Activated naive CD8-positive, alpha-beta T cell treated with anti-CD3 and anti-CD28 coated beads, Interleukin-2, amount 50 U/mL, for 24 hours (primary cell): ENCODE measurements around the gene PHEX.

Source experiments
- ATAC-seq: fragments of 150-1000 bp; cut with Tn5 transposase; one replicate; pipeline ENCODE4 v1.10.0; 2021
- DNase-seq: peaks from one replicate; pipeline ENCODE4 v3.0.0; 2021
- H3K27ac Mint-ChIP-seq: one replicate; pipeline ENCODE4 v1.8.0; 2021; ENCODE audit warnings: mild to moderate bottlenecking, mixed read lengths
- H3K27me3 Mint-ChIP-seq: one replicate; pipeline ENCODE4 v1.8.0; 2021; ENCODE audit warnings: mixed read lengths
- H3K36me3 Mint-ChIP-seq: one replicate; pipeline ENCODE4 v1.8.0; 2021; ENCODE audit warnings: low read depth, mixed read lengths
- H3K4me1 Mint-ChIP-seq: one replicate; pipeline ENCODE4 v1.8.0; 2021; ENCODE audit warnings: mixed read lengths
- H3K4me3 Mint-ChIP-seq: one replicate; pipeline ENCODE4 v1.8.0; 2021; ENCODE audit warnings: mild to moderate bottlenecking, moderate library complexity, mixed read lengths
- H3K9me3 Mint-ChIP-seq: one replicate; pipeline ENCODE4 v1.8.0; 2021; ENCODE audit warnings: mixed read lengths

Gene PHEX

GRCh38 chrX:22025751-22026150, 6.4 kb upstream of the PHEX start:
- no peak for ATAC-seq
- Mint-ChIP-seq H3K4me1 (peaks cover 40% of the 10 kb centered on the region), H3K9me3 (no peaks in the 10 kb centered on the region), H3K36me3 (no peaks in the 10 kb centered on the region), H3K27me3 (no peaks in the 10 kb centered on the region), H3K4me3 (no peak overlapping the region), H3K27ac (no peak overlapping the region)
- DNase-seq = no peak

DNA sequence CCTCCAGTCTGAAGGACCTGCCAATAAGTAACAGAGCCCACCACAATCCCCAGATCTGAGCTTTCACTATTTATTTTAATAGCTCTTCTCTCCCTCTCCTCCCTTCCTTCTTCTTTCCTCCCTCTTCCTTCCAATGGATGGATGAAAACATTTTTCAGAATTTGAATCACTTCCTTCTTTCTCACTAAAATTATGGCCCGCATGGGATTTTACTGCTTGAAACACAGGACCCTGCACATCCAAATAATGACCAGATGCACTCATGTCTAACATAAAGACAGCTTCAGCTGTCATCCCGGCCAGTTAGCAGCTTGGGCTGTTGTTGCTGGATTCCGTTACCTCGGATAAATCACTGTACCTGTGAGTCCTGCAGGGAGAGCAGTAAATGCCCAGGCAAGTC, 5.4 kb upstream of the PHEX start:
- ATAC-seq (no peak), DNase-seq (no peak)
- H3K36me3 Mint-ChIP-seq = no peaks in the 10 kb centered on the region
- H3K4me1 Mint-ChIP-seq = peaks cover 44% of the 10 kb centered on the region
- H3K4me3 Mint-ChIP-seq = no peak overlapping the region
- H3K27me3 Mint-ChIP-seq = no peaks in the 10 kb centered on the region
- H3K9me3 Mint-ChIP-seq = no peaks in the 10 kb centered on the region
- no peak overlapping the region for H3K27ac Mint-ChIP-seq

DNA sequence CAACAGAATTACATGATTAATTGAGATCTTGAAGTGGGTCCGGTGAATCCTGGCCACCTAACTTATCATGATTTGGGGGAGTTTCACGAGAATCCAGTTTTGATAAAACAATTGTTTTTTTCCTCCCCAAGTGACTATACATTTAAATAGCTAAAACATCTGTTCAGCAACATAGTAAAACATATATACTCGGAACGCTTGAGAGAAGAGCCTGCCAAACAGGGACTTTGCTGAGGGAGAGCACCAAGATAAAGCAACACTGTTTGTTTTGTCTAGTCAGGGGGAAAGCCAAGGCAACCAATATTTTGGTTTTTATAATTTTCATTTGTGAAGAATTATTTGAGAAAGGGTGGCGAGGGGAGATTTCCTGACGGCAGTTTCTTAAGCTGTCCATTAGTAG, 381 bp downstream of the PHEX start:
- Mint-ChIP-seq H3K9me3 (no peaks in the 10 kb centered on the region), H3K36me3 (no peaks in the 10 kb centered on the region), H3K27me3 (no peaks in the 10 kb centered on the region), H3K4me3 (peak overlapping the region; percentile 42), H3K4me1 (peaks cover 59% of the 10 kb centered on the region), H3K27ac (peak overlapping the region; percentile 30)
- DNase-seq (no peak), ATAC-seq (no peak)

DNA sequence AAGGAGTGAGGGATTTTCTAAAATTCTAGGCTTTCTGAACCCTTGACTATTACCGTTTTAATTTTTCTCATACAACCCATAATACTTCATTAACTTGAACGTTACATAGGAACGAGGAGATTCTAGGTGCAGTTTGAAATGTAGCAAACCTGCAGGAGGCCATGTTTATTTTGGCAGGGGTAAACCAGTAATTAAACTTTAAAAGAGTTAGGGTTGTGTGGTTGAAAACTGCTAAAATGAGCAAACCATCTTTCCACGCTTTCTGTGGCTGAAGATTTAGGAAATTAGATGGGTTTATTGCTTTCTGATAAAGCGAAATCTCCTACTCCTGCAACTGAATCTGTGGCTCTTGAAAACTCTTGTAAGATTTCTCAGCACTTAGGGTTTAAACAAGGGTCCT, 1.7 kb downstream of the PHEX start:
- Mint-ChIP-seq H3K27ac (no peak overlapping the region), H3K9me3 (no peaks in the 10 kb centered on the region), H3K27me3 (no peaks in the 10 kb centered on the region), H3K36me3 (no peaks in the 10 kb centered on the region), H3K4me3 (peak overlapping the region; percentile 18), H3K4me1 (peaks cover 55% of the 10 kb centered on the region)
- no peak for DNase-seq
- no peak for ATAC-seq

GRCh38 chrX:22035236-22035635, 3.1 kb downstream of the PHEX start:
- Mint-ChIP-seq H3K27ac (no peak overlapping the region), H3K4me3 (peak overlapping the region; percentile 48), H3K9me3 (no peaks in the 10 kb centered on the region), H3K4me1 (peaks cover 49% of the 10 kb centered on the region), H3K36me3 (peaks cover 2% of the 10 kb centered on the region), H3K27me3 (no peaks in the 10 kb centered on the region)
- ATAC-seq = no peak
- no peak for DNase-seq

DNA sequence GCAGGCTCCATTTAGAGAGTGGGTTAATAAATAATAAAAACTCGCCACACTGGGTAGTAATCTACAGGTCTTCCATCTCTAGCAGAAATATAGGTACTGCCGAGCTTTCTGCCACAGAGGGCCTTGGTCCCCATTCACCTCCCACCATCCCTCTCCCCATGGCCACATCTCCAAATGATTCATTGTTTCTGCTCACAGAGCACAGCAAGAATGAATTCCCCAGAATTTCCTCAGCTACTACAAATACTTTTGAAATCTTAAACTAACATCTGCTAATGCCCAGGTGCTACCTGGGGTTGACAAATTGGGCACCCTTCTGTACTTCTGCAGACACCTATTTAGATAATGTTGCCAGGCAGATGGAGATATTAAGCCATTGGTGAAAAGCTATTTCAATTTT, 5.1 kb downstream of the PHEX start:
- Mint-ChIP-seq H3K4me1 (peaks cover 55% of the 10 kb centered on the region), H3K9me3 (no peaks in the 10 kb centered on the region), H3K36me3 (peaks cover 13% of the 10 kb centered on the region), H3K27me3 (no peaks in the 10 kb centered on the region), H3K4me3 (peak overlapping the region; percentile 79), H3K27ac (peak overlapping the region; percentile 80)
- DNase-seq (no peak), ATAC-seq (peak; percentile 75)

DNA sequence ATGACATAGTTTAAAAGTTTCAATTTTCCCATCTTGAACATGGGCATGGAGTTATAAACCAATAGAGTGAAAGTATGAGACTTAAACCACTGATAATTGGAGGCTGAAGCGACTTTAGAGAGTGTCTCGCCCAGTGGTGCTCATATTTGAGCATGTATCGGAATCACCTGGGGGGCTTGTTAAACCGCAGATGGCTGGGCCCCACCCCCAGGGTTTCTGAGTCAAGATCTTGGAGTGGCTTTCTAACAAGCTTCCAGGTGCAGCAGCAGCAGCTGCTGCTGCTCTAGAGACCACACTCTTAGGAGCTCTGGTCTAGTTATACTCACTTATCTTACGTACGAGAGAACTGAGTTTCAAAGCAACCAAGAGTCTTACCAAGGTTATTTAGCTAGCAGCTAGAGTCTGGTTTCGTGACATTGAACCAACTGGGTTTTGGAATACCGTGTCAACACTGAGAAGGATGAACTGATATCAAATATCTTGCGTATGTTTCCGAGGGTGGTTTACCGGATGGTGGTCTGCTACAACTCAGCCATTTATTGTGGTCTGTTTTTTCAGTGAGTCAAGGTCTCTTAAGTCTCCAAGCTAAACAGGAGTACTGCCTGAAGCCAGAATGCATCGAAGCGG, 5.9 kb downstream of the PHEX start:
- Mint-ChIP-seq H3K36me3 (peaks cover 13% of the 10 kb centered on the region), H3K9me3 (no peaks in the 10 kb centered on the region), H3K27me3 (no peaks in the 10 kb centered on the region), H3K4me1 (peaks cover 47% of the 10 kb centered on the region), H3K4me3 (peak overlapping the region; percentile 79), H3K27ac (peak overlapping the region; percentile 80)
- peak; percentile 54 for ATAC-seq
- DNase-seq = no peak

DNA sequence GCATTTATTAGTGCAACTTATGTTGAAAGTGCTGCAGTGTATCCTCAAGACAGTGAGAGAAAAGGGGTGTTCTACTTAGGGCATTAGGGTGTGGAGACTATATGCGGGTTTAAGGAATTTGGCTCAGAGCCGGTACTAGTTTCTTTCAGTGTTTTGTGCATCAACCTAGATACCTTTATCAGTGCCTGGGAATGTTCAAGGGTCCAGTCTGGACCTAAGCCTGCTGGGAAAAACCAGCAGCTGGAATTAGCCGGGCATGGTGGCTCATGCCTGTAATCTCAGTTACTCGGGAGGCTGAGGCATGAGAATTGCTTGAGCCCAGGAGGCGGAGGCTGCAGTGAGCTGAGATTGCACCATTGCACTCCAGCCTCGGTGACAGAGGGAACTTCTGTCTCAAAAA, 7.4 kb downstream of the PHEX start:
- H3K27me3 Mint-ChIP-seq = no peaks in the 10 kb centered on the region
- H3K4me1 Mint-ChIP-seq = peaks cover 43% of the 10 kb centered on the region
- peak overlapping the region; percentile 79 for H3K4me3 Mint-ChIP-seq
- no peaks in the 10 kb centered on the region for H3K9me3 Mint-ChIP-seq
- DNase-seq (no peak), ATAC-seq (no peak)
- peaks cover 17% of the 10 kb centered on the region for H3K36me3 Mint-ChIP-seq
- peak overlapping the region; percentile 78 for H3K27ac Mint-ChIP-seq

GRCh38 chrX:22040184-22040583, 8.1 kb downstream of the PHEX start:
- H3K4me1 Mint-ChIP-seq = peaks cover 38% of the 10 kb centered on the region
- H3K4me3 Mint-ChIP-seq = peak overlapping the region; percentile 79
- peaks cover 17% of the 10 kb centered on the region for H3K36me3 Mint-ChIP-seq
- DNase-seq = no peak
- peak overlapping the region; percentile 78 for H3K27ac Mint-ChIP-seq
- no peaks in the 10 kb centered on the region for H3K9me3 Mint-ChIP-seq
- no peaks in the 10 kb centered on the region for H3K27me3 Mint-ChIP-seq
- ATAC-seq = no peak

DNA sequence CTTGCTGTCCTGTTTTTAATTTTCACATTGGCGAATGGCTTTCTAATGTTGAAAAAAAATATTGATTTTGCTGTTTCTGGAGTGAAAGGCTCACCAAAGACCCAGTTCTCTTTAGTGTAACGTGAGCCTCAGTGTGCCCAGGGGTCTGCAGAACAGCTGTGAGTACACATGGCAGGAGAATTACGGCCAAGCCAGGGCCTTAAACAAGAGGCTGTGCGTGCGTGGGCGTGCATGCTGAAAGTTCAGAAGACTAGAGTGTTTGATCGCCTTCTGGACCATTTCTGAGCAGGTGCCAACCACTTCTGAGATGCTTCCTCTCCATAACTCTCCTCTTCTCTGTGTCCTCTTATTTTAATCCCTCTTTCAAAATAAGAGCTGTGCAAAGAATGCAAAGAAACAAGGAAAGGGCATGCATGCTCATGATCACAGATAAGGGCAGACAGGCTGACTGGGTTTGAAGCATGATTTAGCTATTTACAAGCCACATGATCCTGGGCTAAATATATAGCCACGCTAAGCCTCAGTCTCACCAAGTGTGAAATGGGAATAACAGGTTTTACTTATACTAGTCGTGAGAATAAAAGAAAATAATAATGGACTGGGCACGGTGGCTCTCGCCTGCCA, 9.9 kb downstream of the PHEX start:
- peak overlapping the region; percentile 73 for H3K4me3 Mint-ChIP-seq
- ATAC-seq (no peak), DNase-seq (peak; percentile 19)
- H3K27ac Mint-ChIP-seq = no peak overlapping the region
- H3K4me1 Mint-ChIP-seq = peaks cover 36% of the 10 kb centered on the region
- no peaks in the 10 kb centered on the region for H3K9me3 Mint-ChIP-seq
- peaks cover 23% of the 10 kb centered on the region for H3K36me3 Mint-ChIP-seq
- H3K27me3 Mint-ChIP-seq = no peaks in the 10 kb centered on the region

DNA sequence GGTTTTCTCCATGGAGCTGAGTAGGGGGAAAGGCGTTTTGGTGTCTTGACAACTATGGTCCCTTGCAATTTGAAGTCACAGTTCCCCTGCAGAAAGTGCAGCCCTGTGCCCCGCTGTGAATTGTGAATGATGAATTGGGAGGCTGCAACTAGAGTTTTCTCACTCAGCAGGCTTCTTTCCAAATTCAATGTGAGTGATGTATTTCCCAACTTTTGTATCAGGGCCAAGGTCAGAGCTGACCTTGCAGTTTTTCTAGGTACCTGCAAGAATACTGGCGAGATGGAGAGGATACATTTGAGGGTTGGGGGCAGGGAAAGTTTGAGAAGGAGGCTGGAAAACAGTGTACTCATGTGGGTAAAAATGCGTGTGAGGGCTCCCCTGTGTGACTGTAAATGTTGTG, 11.7 kb downstream of the PHEX start:
- Mint-ChIP-seq H3K27me3 (no peaks in the 10 kb centered on the region), H3K9me3 (no peaks in the 10 kb centered on the region), H3K4me1 (peaks cover 22% of the 10 kb centered on the region), H3K36me3 (peaks cover 32% of the 10 kb centered on the region), H3K4me3 (no peak overlapping the region), H3K27ac (no peak overlapping the region)
- no peak for DNase-seq
- ATAC-seq = no peak

DNA sequence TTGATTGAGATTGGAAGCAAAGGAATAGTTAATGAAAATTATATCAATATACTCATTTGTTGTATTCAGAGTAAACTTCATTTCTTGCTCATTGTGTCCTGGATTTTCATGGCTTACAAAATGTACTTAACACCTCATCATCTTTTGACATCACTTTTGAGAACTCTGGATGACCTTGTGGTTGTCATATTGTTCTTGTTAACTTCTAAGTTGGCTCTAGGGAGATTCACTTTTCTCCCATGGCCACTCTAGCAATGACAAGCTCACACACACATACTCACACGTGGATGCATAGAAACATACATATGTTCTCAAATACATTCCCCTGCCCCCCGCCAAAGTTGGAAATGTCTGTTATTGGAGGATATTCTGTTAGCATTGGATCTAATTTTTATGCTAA, 15.3 kb downstream of the PHEX start:
- peaks cover 25% of the 10 kb centered on the region for H3K36me3 Mint-ChIP-seq
- ATAC-seq = no peak
- H3K9me3 Mint-ChIP-seq = no peaks in the 10 kb centered on the region
- H3K27me3 Mint-ChIP-seq = no peaks in the 10 kb centered on the region
- no peak overlapping the region for H3K4me3 Mint-ChIP-seq
- DNase-seq = no peak
- peaks cover 7% of the 10 kb centered on the region for H3K4me1 Mint-ChIP-seq
- H3K27ac Mint-ChIP-seq = no peak overlapping the region

DNA sequence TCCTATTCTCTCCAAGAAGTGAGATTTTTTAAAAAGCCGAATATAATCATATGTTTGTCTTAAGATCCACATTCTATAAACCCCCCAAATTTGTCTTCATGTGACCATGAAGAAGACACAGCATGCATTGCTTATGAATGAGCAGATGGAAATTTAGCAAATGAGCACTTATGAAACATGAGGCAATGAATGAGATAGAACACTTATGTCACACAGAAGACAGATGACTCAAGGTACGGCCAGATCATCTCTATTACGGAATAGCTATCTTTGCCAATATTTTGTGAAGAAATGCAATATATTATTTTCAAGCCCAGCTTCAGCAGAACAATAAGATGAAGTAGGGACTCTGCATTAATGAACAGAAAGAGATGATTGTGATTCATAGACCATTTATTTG, 21.4 kb downstream of the PHEX start:
- ATAC-seq = no peak
- Mint-ChIP-seq H3K27ac (no peak overlapping the region), H3K36me3 (peaks cover 27% of the 10 kb centered on the region), H3K9me3 (peaks cover 7% of the 10 kb centered on the region), H3K4me3 (no peak overlapping the region), H3K27me3 (no peaks in the 10 kb centered on the region), H3K4me1 (peaks cover 32% of the 10 kb centered on the region)
- no peak for DNase-seq

- Mint-ChIP-seq H3K4me1 (peaks cover 54% of the 10 kb centered on the region), H3K36me3 (peaks cover 29% of the 10 kb centered on the region), H3K4me3 (no peak overlapping the region), H3K9me3 (peaks cover 7% of the 10 kb centered on the region), H3K27me3 (no peaks in the 10 kb centered on the region), H3K27ac (no peak overlapping the region)
- ATAC-seq (no peak), DNase-seq (no peak)
Observed at GRCh38 chrX:22056235-22056634, 24.1 kb downstream of the PHEX start.

GRCh38 chrX:22057667-22058066, 25.5 kb downstream of the PHEX start:
- no peaks in the 10 kb centered on the region for H3K27me3 Mint-ChIP-seq
- peaks cover 68% of the 10 kb centered on the region for H3K4me1 Mint-ChIP-seq
- ATAC-seq (peak; percentile 67), DNase-seq (peak; percentile 27)
- H3K27ac Mint-ChIP-seq = peak overlapping the region; percentile 85
- no peak overlapping the region for H3K4me3 Mint-ChIP-seq
- peaks cover 7% of the 10 kb centered on the region for H3K9me3 Mint-ChIP-seq
- H3K36me3 Mint-ChIP-seq = peaks cover 38% of the 10 kb centered on the region
